Heart left ventricle (tissue), 16 donors: ENCODE measurements around the gene RNASE2. TPM values are rescaled to one million over a fixed set of nuclear protein-coding genes. Genes with fewer than 3 reads are reported as not detected.

Experiments
- ATAC-seq, 4 donors: fragments of 200-7000 bp; cut with Tn5 transposase; one replicate each; pipeline ENCODE4 v1.9.1; 2020 to 2022; ENCODE audit warnings: moderate library complexity in 4 of 4, mild to moderate bottlenecking in 3 of 4, moderate number of reproducible peaks in 1 of 4
- DNase-seq, 5 donors: peaks; one replicate each; pipeline ENCODE4 v3.0.0-alpha.2; 2020
- H3K27ac ChIP-seq, 12 donors: fragments of 200-600 bp; sonication (generic) in 4 of 12; one replicate each; pipeline versions ENCODE4 v1.5.0 to v1.8.0; 2016 to 2022; ENCODE audit warnings: mild to moderate bottlenecking in 2 of 12
- H3K27me3 ChIP-seq, 9 donors: fragments of 200-600 bp; sonication (generic) in 2 of 9; one replicate each; pipeline versions ENCODE4 v1.5.1 to v1.8.0; 2016 to 2022; ENCODE audit warnings: mild to moderate bottlenecking in 3 of 9
- H3K36me3 ChIP-seq, 9 donors: fragments of 200-600 bp; sonication (generic) in 2 of 9; one replicate each; pipeline versions ENCODE4 v1.5.0 to v1.8.0; 2018 to 2022; ENCODE audit warnings: mild to moderate bottlenecking in 2 of 9
- H3K4me1 ChIP-seq, 12 donors: fragments of 200-600 bp; sonication (generic) in 4 of 12; one replicate each; pipeline versions ENCODE4 v1.5.0 to v1.8.0; 2016 to 2022; ENCODE audit warnings: mild to moderate bottlenecking in 3 of 12
- H3K4me3 ChIP-seq, 12 donors: fragments of 200-600 bp; sonication (generic) in 4 of 12; one replicate each; pipeline versions ENCODE4 v1.5.0 to v1.8.0; 2017 to 2022; ENCODE audit warnings: mild to moderate bottlenecking in 9 of 12, moderate library complexity in 4 of 12
- H3K9me3 ChIP-seq, 12 donors: fragments of 200-600 bp; sonication (generic) in 4 of 12; one replicate each; pipeline versions ENCODE4 v1.5.0 to v1.8.0; 2016 to 2022; ENCODE audit warnings: mild to moderate bottlenecking in 1 of 12
- POLR2A ChIP-seq, 2 donors: fragments of 450-650 bp; IDR thresholded peaks; one replicate each; pipeline ENCODE4 v1.6.1; 2017; ENCODE audit warnings: antibody characterized with exemption in 2 of 2, mild to moderate bottlenecking in 2 of 2, moderate library complexity in 2 of 2
- WGBS, 4 donors: extraction: QIAGEN DNeasy Blood & Tissue Kit in 2 of 4; methylation state at CpG; one replicate each; pipeline versions ENCODE4 v1.1.5 to v1.1.7; 2013 to 2018; 5-methylcytosine and 5-hydroxymethylcytosine counted together
- intact Hi-C, 10 donors: fragments of 100-400 bp; cut with DNase I; formaldehyde crosslinking; loops; one replicate each; pipeline versions ENCODE4 v1.11.1 to v1.14.2; 2022
- polyA plus RNA-seq, 2 donors: library from polyadenylated mRNA; stranded (reverse); fragments of 200-250 nt; gene quantifications; one replicate each; pipeline ENCODE4 v1.2.3, GENCODE V29; 2013
- total RNA-seq, 9 donors: library from RNA; depleted of rRNA in 2 of 9; stranded (reverse); fragments of >200 nt in 2 of 9; fragmentation: NEBNext Ultra II Directional in 3 of 9; extraction: Animal tissue kit (Norgen Biotek cat#: 25700) in 3 of 9; gene quantifications; one replicate each; pipeline versions ENCODE4 v1.1.0 to v1.2.4, GENCODE V29; 2016 to 2023
- TF ChIP-seq, protein P1 (sequence below), 12 donors: fragments of 200-600 bp; sonication (generic) in 4 of 12; IDR thresholded peaks; one replicate each; pipeline versions ENCODE4 v1.5.0 to v1.8.0; 2018 to 2022; ENCODE audit warnings: antibody characterized with exemption in 12 of 12, mild to moderate bottlenecking in 5 of 12
- donor health status: ischemic (EF 13 %, LVEDD 7.1; RV severe dilation, severe dysfunction).
- donor health status: healthy with polysubstance abuse.
- donor health status: DM: no; HTN: yes; CAD: no.
- donor health status: DM: no; HTN: no; CAD: no.
- donor health status: ischemic (EF 25% LVEDD 6.9; RV normal size, moderate dysfunction).
- donor health status: ischemic (EF 25% LVEDD 5.7; RV mildly dilated, moderate dysfunction).
- donor health status: healthy.
- donor health status: DM: yes; HTN: yes; CAD: no.
- donor health status: ischemic (EF 35%, LVEDD 5.7; RV mildly dilated, moderate dysfunction).
- donor health status: nonischemic (EF 11% LVEDD 7.7; RV severe dilation, severe dysfunction).
- donor health status: DM: yes; HTN: yes; CAD: no.
- donor health status: PGD.
- donor health status: ischemic (EF 29% LVEDD 5.4; RV normal size, mild dysfunction).
- donor health status: nonischemic (EF 23%, LVEDD 6.1; RV moderate dilation, normal function).

RNASE2 gene
- total and polyA plus RNA-seq, 11 donors, result 0.80 to 16.6 (median 2.5) TPM; not detected in 3

DNA sequence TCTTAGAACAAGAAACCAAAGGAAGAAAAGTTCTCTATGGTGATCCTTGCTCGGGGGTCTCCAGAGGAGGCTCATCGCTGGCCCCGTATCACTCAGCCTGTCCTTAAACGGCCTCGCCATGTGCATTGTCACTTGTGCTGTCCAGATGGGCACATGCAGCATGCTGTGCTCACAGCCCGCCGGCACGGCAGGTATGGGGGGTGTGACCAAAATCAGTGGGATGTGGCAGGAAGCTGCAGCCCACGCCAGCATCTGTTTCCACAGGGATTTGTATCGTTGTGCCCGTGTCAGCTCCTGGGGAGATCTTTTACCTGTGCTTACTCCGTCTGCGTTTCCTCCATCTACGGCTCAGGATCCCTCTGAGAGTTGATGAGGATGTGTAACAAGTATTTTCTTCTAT is 41.2 kb downstream of the RNASE2 start:
- TF ChIP-seq POLR2A (IDR thresholded peaks at IDR 0.05), result no peak
- TF ChIP-seq, protein P1, sequence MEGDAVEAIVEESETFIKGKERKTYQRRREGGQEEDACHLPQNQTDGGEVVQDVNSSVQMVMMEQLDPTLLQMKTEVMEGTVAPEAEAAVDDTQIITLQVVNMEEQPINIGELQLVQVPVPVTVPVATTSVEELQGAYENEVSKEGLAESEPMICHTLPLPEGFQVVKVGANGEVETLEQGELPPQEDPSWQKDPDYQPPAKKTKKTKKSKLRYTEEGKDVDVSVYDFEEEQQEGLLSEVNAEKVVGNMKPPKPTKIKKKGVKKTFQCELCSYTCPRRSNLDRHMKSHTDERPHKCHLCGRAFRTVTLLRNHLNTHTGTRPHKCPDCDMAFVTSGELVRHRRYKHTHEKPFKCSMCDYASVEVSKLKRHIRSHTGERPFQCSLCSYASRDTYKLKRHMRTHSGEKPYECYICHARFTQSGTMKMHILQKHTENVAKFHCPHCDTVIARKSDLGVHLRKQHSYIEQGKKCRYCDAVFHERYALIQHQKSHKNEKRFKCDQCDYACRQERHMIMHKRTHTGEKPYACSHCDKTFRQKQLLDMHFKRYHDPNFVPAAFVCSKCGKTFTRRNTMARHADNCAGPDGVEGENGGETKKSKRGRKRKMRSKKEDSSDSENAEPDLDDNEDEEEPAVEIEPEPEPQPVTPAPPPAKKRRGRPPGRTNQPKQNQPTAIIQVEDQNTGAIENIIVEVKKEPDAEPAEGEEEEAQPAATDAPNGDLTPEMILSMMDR (IDR thresholded peaks at IDR 0.05), result no peak
- H3K27ac ChIP-seq, result no peak overlapping the region
- no peak overlapping the region for H3K4me3 ChIP-seq
- no peaks in the 10 kb centered on the region for H3K27me3 ChIP-seq
- DNase-seq (no peak), ATAC-seq (no peak)
- peaks cover 0 to 9% (median 3%) of the 10 kb centered on the region in 12 donors for H3K4me1 ChIP-seq
- H3K36me3 ChIP-seq, result peaks cover 0 to 65% (median 58%) of the 10 kb centered on the region in 9 donors
- 84 to 86% (median 84%) methylated on average over 12 to 14 of the region's 14 CpGs for WGBS, 4 donors
- H3K9me3 ChIP-seq, result no peaks in the 10 kb centered on the region
- intact Hi-C loops, result no loop called here

DNA sequence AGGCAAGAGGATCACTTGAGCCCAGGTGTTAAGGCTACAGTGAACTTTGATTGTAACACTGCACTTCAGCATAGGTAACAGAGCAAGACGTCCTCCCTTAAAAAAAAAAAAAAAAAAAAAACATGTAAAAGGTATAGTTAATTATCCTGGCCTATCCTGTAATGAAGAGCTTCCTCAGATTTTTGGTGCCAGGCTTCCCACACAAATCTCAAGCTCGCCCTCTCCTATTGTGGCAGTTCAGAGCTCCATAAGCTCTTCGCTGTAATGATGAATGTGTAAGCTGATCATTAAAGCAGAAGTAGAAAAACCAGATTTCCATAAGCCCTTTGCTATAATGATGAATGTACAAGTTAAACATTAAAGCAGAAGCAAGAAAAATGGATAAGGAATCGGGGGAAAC is 41.8 kb downstream of the RNASE2 start:
- H3K27me3 ChIP-seq, result no peaks in the 10 kb centered on the region
- no peak for DNase-seq
- H3K27ac ChIP-seq, result no peak overlapping the region
- TF ChIP-seq POLR2A (IDR thresholded peaks at IDR 0.05), result no peak
- TF ChIP-seq, protein P1 (IDR thresholded peaks at IDR 0.05), result no peak
- peaks cover 0 to 59% (median 52%) of the 10 kb centered on the region in 9 donors for H3K36me3 ChIP-seq
- WGBS, 4 donors, result 61 to 80% (median 74%) methylated on average over 4 of the region's 4 CpGs
- H3K4me1 ChIP-seq, result peaks cover 0 to 4% (median 0%) of the 10 kb centered on the region in 12 donors
- no peak for ATAC-seq
- H3K9me3 ChIP-seq, result no peaks in the 10 kb centered on the region
- H3K4me3 ChIP-seq, result no peak overlapping the region
- intact Hi-C loops, result no loop called here

DNA sequence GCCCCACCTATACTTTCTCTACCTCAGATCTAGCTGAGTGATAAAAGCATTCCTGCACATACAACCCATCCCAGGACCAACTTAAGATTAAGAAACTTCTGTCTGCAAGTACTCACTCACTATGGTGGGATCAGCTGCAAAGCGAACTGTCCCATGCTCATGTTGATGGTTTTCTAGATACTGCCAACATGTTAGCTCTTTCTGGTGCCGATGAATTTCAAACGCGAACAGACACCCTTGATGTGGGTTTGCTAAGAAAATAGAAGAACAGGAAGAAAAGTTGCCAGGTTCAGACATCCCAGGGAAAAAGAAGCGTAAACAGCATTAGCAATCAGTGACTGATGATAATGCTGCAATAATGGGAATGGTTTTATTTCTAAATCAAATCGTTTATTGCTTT is 42.3 kb downstream of the RNASE2 start:
- Histone ChIP-seq H3K27me3 (no peaks in the 10 kb centered on the region), H3K4me1 (peaks cover 0 to 4% (median 0%) of the 10 kb centered on the region in 12 donors), H3K27ac (no peak overlapping the region), H3K4me3 (no peak overlapping the region), H3K36me3 (peaks cover 0 to 54% (median 48%) of the 10 kb centered on the region in 9 donors), H3K9me3 (no peaks in the 10 kb centered on the region)
- 72 to 83% (median 78%) methylated on average over 6 of the region's 6 CpGs for WGBS, 4 donors
- TF ChIP-seq POLR2A (IDR thresholded peaks at IDR 0.05), result no peak
- TF ChIP-seq, protein P1 (IDR thresholded peaks at IDR 0.05), result no peak
- intact Hi-C loops, result no loop called here
- ATAC-seq (no peak), DNase-seq (no peak)

DNA sequence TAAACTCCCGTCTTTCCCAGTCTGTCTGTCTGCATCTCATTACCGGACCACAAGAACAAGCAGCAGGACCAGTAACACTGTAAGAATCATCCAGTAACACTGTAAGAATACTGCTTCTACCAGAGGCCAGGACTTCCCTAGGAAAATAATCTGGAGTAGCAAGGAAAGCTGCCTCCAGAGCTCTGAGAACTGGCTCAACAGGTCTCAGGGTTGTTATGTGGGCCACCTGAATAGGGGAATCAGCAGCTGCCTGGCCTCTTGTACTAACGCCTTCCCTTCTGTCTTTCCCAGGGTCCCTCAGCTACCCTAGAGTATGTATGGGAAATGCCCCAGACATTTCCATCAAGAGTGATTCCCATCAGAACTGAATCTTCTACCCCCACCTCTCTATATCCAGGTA is 42.9 kb downstream of the RNASE2 start:
- H3K27ac ChIP-seq, result no peak overlapping the region
- TF ChIP-seq, protein P1 (IDR thresholded peaks at IDR 0.05), result no peak
- TF ChIP-seq POLR2A (IDR thresholded peaks at IDR 0.05), result no peak

More for the DNA sequence above, 42.9 kb downstream of the RNASE2 start:
- DNase-seq (no peak), ATAC-seq (no peak)
- 72 to 87% (median 78%) methylated on average over 3 of the region's 3 CpGs for WGBS, 4 donors
- Histone ChIP-seq H3K36me3 (peaks cover 0 to 49% (median 42%) of the 10 kb centered on the region in 9 donors), H3K4me1 (peaks cover 0 to 7% (median 0%) of the 10 kb centered on the region in 12 donors), H3K27me3 (no peaks in the 10 kb centered on the region), H3K9me3 (no peaks in the 10 kb centered on the region), H3K4me3 (no peak overlapping the region)
- intact Hi-C loops, result no loop called here
